ENCODE results near the gene DGKG. TPM values are rescaled to one million over a fixed set of nuclear protein-coding genes. Genes with fewer than 3 reads are reported as not detected.
A peak's percentile ranks its signal among the peaks of the same experiment; 100 is the strongest.

DGKG gene
- total RNA-seq, 1 donor: 2.5 TPM

GRCh38 chr3:186210852-186211500, 151.1 kb downstream of the DGKG start:
- no peak overlapping the region for H3K4me3 ChIP-seq (ENCODE audit: insufficient read depth, low read length)
- H3K36me3 ChIP-seq (ENCODE audit: insufficient read depth, low read length): no peaks in the 10 kb centered on the region
- peaks cover 21% of the 10 kb centered on the region for H3K4me1 ChIP-seq (ENCODE audit: insufficient read depth, low read length)
- H4K20me1 ChIP-seq (ENCODE audit: insufficient read depth, low read length): no peaks in the 10 kb centered on the region
- TF ChIP-seq CTCF (IDR thresholded peaks at IDR 0.05; ENCODE audit: extremely low read depth, low read depth, low read length): no peak
- peak overlapping the region; percentile 92 for H2AFZ ChIP-seq (ENCODE audit: low read length)
- DNase-seq (ENCODE audit: insufficient read length, low spot score, missing footprints): no peak
- no peaks in the 10 kb centered on the region for H3K9me3 ChIP-seq (ENCODE audit: low read depth, low read length)
- H3K27ac ChIP-seq (ENCODE audit: low read depth, low read length): no peak overlapping the region
- peak overlapping the region; percentile 74 for H3K4me2 ChIP-seq (ENCODE audit: insufficient read depth, low read length)
- H3K27me3 ChIP-seq (ENCODE audit: insufficient read depth, low read length): no peaks in the 10 kb centered on the region
- H3K79me2 ChIP-seq (ENCODE audit: insufficient read depth, low read length): no peaks in the 10 kb centered on the region

- Histone ChIP-seq H2AFZ (ENCODE audit: low read length) (peak overlapping the region; percentile 92), H3K27ac (ENCODE audit: low read depth, low read length) (no peak overlapping the region), H3K79me2 (ENCODE audit: insufficient read depth, low read length) (no peaks in the 10 kb centered on the region), H3K4me3 (ENCODE audit: insufficient read depth, low read length) (peak overlapping the region; percentile 63), H3K4me2 (ENCODE audit: insufficient read depth, low read length) (peak overlapping the region; percentile 74), H3K27me3 (ENCODE audit: insufficient read depth, low read length) (no peaks in the 10 kb centered on the region), H4K20me1 (ENCODE audit: insufficient read depth, low read length) (no peaks in the 10 kb centered on the region), H3K9me3 (ENCODE audit: low read depth, low read length) (no peaks in the 10 kb centered on the region), H3K36me3 (ENCODE audit: insufficient read depth, low read length) (no peaks in the 10 kb centered on the region), H3K4me1 (ENCODE audit: insufficient read depth, low read length) (peaks cover 21% of the 10 kb centered on the region)
- no peak for TF ChIP-seq CTCF (IDR thresholded peaks at IDR 0.05; ENCODE audit: extremely low read depth, low read depth, low read length)
- peak; percentile 82 for DNase-seq (ENCODE audit: insufficient read length, low spot score, missing footprints)
Measured at GRCh38 chr3:186209810-186210752, 152.0 kb downstream of the DGKG start.

GRCh38 chr3:186208296-186208989, 153.6 kb downstream of the DGKG start:
- no peaks in the 10 kb centered on the region for H4K20me1 ChIP-seq (ENCODE audit: insufficient read depth, low read length)
- TF ChIP-seq CTCF (IDR thresholded peaks at IDR 0.05; ENCODE audit: extremely low read depth, low read depth, low read length): no peak
- no peak overlapping the region for H3K27ac ChIP-seq (ENCODE audit: low read depth, low read length)
- H3K79me2 ChIP-seq (ENCODE audit: insufficient read depth, low read length): no peaks in the 10 kb centered on the region
- no peak for DNase-seq (ENCODE audit: insufficient read length, low spot score, missing footprints)
- H3K4me1 ChIP-seq (ENCODE audit: insufficient read depth, low read length): peaks cover 13% of the 10 kb centered on the region
- no peak overlapping the region for H2AFZ ChIP-seq (ENCODE audit: low read length)
- H3K27me3 ChIP-seq (ENCODE audit: insufficient read depth, low read length): no peaks in the 10 kb centered on the region
- no peaks in the 10 kb centered on the region for H3K36me3 ChIP-seq (ENCODE audit: insufficient read depth, low read length)
- H3K4me3 ChIP-seq (ENCODE audit: insufficient read depth, low read length): no peak overlapping the region
- H3K4me2 ChIP-seq (ENCODE audit: insufficient read depth, low read length): no peak overlapping the region
- H3K9me3 ChIP-seq (ENCODE audit: low read depth, low read length): no peaks in the 10 kb centered on the region

All from osteoblast (primary cell).